HG02642 (cell line): Measurements from ENCODE around the gene SLK.
A peak's percentile ranks its signal among the peaks of the same experiment; 100 is the strongest.

Experiments
- ATAC-seq: cut with Tn5 transposase; IDR thresholded peaks from one replicate; pipeline ENCODE4 v1.9.1; 2021; ENCODE audit warnings: mild to moderate bottlenecking; ENCODE audit not compliant: unreplicated experiment, poor library complexity

The SLK gene

GRCh38 chr10:103966671-103967447 lies at the start of gene SLK:
Gene SLK, plus strand, starts transcription at chr10:103967140. Its CDS starts 606 bp downstream, at chr10:103967746.
- peak; percentile 87 for ATAC-seq

GRCh38 chr10:103917302-103918052 lies 49.5 kb upstream of the SLK start:
- peak; percentile 19 for ATAC-seq

- peak; percentile 94 for ATAC-seq
These were observed 48.7 kb upstream of the SLK start, which contains the start of gene STN1 for GRCh38 chr10:103918053-103918846. Gene STN1, minus strand, starts transcription at chr10:103918184. Its CDS starts 590 bp downstream, at chr10:103917594.

- ATAC-seq, result no peak
These were observed 47.3 kb upstream of the SLK start for GRCh38 chr10:103919648-103920025.

GRCh38 chr10:103921248-103921647 lies 45.7 kb upstream of the SLK start:
- no peak for ATAC-seq

GRCh38 chr10:103921750-103922195 lies 45.2 kb upstream of the SLK start:
- ATAC-seq, result no peak

GRCh38 chr10:103922659-103923058 lies 44.3 kb upstream of the SLK start:
- ATAC-seq, result no peak

GRCh38 chr10:103923502-103923901 lies 43.4 kb upstream of the SLK start:
- ATAC-seq, result no peak

- ATAC-seq, result no peak
These were observed 41.3 kb upstream of the SLK start for GRCh38 chr10:103925591-103925990.

GRCh38 chr10:103926722-103927319 lies 40.1 kb upstream of the SLK start:
- ATAC-seq, result no peak

- ATAC-seq, result no peak
These were observed 38.2 kb upstream of the SLK start for GRCh38 chr10:103928784-103929183.

GRCh38 chr10:103929381-103929921 lies 37.5 kb upstream of the SLK start:
- ATAC-seq, result no peak

- no peak for ATAC-seq
These were observed 36.5 kb upstream of the SLK start for GRCh38 chr10:103930449-103930848.

GRCh38 chr10:103930881-103931280 lies 36.1 kb upstream of the SLK start:
- no peak for ATAC-seq

- no peak for ATAC-seq
These were observed 35.3 kb upstream of the SLK start for GRCh38 chr10:103931603-103932002.

GRCh38 chr10:103932271-103932670 lies 34.7 kb upstream of the SLK start:
- ATAC-seq, result no peak

GRCh38 chr10:103932971-103933370 lies 34.0 kb upstream of the SLK start:
- no peak for ATAC-seq

- ATAC-seq, result no peak
These were observed 33.3 kb upstream of the SLK start for GRCh38 chr10:103933557-103934121.

- no peak for ATAC-seq
These were observed 32.6 kb upstream of the SLK start for GRCh38 chr10:103934308-103934707.

GRCh38 chr10:103936022-103936421 lies 30.9 kb upstream of the SLK start:
- ATAC-seq, result no peak
